SK-N-SH treated with all-trans-retinoic acid at 6 μM for 48 hours (cell line): ENCODE measurements around the gene HRAS.

Source experiments
- ATAC-seq: fragments of 200-7000 bp; cut with Tn5 transposase; 3 replicates; pipeline ENCODE4 v1.9.1; 2020; ENCODE audit warnings: mild to moderate bottlenecking, moderate library complexity
- ARNTL ChIP-seq: fragments of 450-650 bp; formaldehyde crosslinking; IDR thresholded peaks from 2 replicates; pipeline ENCODE4 v1.5.0; 2020; ENCODE audit warnings: low read depth, mild to moderate bottlenecking, moderate library complexity, borderline replicate concordance
- BACH2 ChIP-seq: fragments of 250-450 bp; sonication (Bioruptor Pico); IDR thresholded peaks from 2 replicates; pipeline ENCODE4 v1.9.0; 2021; ENCODE audit warnings: mild to moderate bottlenecking, borderline replicate concordance
- CSDC2 ChIP-seq: fragments of 250-450 bp; sonication (Bioruptor Pico); IDR thresholded peaks from 2 replicates; pipeline ENCODE4 v1.5.0; 2020; ENCODE audit warnings: mild to moderate bottlenecking, moderate library complexity
- CSRNP3 ChIP-seq: fragments of 250-450 bp; sonication (Bioruptor Pico); IDR thresholded peaks from 2 replicates; pipeline ENCODE4 v1.5.1; 2021; ENCODE audit warnings: mild to moderate bottlenecking, moderate library complexity
- ESRRG ChIP-seq: fragments of 250-450 bp; sonication (Bioruptor Pico); IDR thresholded peaks from 2 replicates; pipeline ENCODE4 v1.6.1; 2021; ENCODE audit warnings: mild to moderate bottlenecking
- GLIS3 ChIP-seq: fragments of 250-450 bp; sonication (Bioruptor Pico); IDR thresholded peaks from 2 replicates; pipeline ENCODE4 v1.5.0; 2020; ENCODE audit warnings: mild to moderate bottlenecking, moderate library complexity
- ISL1 ChIP-seq: fragments of 250-450 bp; sonication (Bioruptor Pico); IDR thresholded peaks from 2 replicates; pipeline ENCODE4 v2.1.2; 2022; ENCODE audit warnings: mild to moderate bottlenecking, moderate library complexity
- OSR1 ChIP-seq: fragments of 250-450 bp; sonication (Bioruptor Pico); IDR thresholded peaks from 2 replicates; pipeline ENCODE4 v1.8.0; 2022; ENCODE audit warnings: moderate library complexity, mild to moderate bottlenecking, inconsistent platforms
- PPARA ChIP-seq: fragments of 250-450 bp; sonication (Bioruptor Pico); IDR thresholded peaks from 2 replicates; pipeline ENCODE4 v1.5.0; 2020; ENCODE audit warnings: mild to moderate bottlenecking, borderline replicate concordance
- RARB ChIP-seq: fragments of 250-450 bp; sonication (Bioruptor Pico); IDR thresholded peaks from 2 replicates; pipeline ENCODE4 v1.8.0; 2021; ENCODE audit warnings: mild to moderate bottlenecking, moderate library complexity
- SNAI2 ChIP-seq: fragments of 250-450 bp; sonication (Bioruptor Pico); IDR thresholded peaks from 2 replicates; pipeline ENCODE4 v1.5.0; 2020; ENCODE audit warnings: mild to moderate bottlenecking, moderate library complexity
- TCF4 ChIP-seq: fragments of 250-450 bp; sonication (Bioruptor Pico); IDR thresholded peaks from 2 replicates; pipeline ENCODE4 v1.8.0; 2021; ENCODE audit warnings: mild to moderate bottlenecking, moderate library complexity, borderline replicate concordance
- TOX ChIP-seq: fragments of 250-450 bp; sonication (Bioruptor Pico); IDR thresholded peaks from 2 replicates; pipeline ENCODE4 v1.8.0; 2021; ENCODE audit warnings: mild to moderate bottlenecking, moderate library complexity, borderline replicate concordance
- TSHZ2 ChIP-seq: fragments of 250-450 bp; sonication (Bioruptor Pico); IDR thresholded peaks from 2 replicates; pipeline ENCODE4 v1.5.0; 2020; ENCODE audit warnings: mild to moderate bottlenecking, moderate library complexity
- ZC3H10 ChIP-seq: fragments of 250-450 bp; sonication (Bioruptor Pico); IDR thresholded peaks from 2 replicates; pipeline ENCODE4 v1.5.1; 2021; ENCODE audit warnings: mild to moderate bottlenecking, moderate library complexity
- ZFP30 ChIP-seq: fragments of 450-650 bp; formaldehyde crosslinking; IDR thresholded peaks from 2 replicates; pipeline ENCODE4 v1.5.0; 2022; ENCODE audit warnings: mild to moderate bottlenecking, moderate library complexity
- ZNF565 ChIP-seq: fragments of 450-650 bp; formaldehyde crosslinking; conservative IDR thresholded peaks from 2 replicates; pipeline ENCODE4 v1.5.0; 2020; ENCODE audit warnings: low read depth, mild to moderate bottlenecking, moderate library complexity
- ZNF70 ChIP-seq: fragments of 450-650 bp; formaldehyde crosslinking; IDR thresholded peaks from 2 replicates; pipeline ENCODE4 v1.5.0; 2020; ENCODE audit warnings: mild to moderate bottlenecking, moderate library complexity
- ZNF8 ChIP-seq: fragments of 450-650 bp; formaldehyde crosslinking; IDR thresholded peaks from 2 replicates; pipeline ENCODE4 v1.5.0; 2020; ENCODE audit warnings: mild to moderate bottlenecking, moderate library complexity

The HRAS gene

GRCh38 chr11:567011-567628, 31.7 kb upstream of the HRAS start:
- ATAC-seq: no peak
- no peak for TF ChIP-seq ISL1 (CRISPR knock-in tag)
- TF ChIP-seq ZNF565 (CRISPR knock-in tag): no peak
- TF ChIP-seq ESRRG (CRISPR knock-in tag): no peak
- TF ChIP-seq TOX (CRISPR knock-in tag): no peak
- TF ChIP-seq GLIS3 (CRISPR knock-in tag): no peak
- TF ChIP-seq TSHZ2: no peak
- TF ChIP-seq RARB (CRISPR knock-in tag): no peak
- TF ChIP-seq, all 23 proteins: peak for 0

DNA sequence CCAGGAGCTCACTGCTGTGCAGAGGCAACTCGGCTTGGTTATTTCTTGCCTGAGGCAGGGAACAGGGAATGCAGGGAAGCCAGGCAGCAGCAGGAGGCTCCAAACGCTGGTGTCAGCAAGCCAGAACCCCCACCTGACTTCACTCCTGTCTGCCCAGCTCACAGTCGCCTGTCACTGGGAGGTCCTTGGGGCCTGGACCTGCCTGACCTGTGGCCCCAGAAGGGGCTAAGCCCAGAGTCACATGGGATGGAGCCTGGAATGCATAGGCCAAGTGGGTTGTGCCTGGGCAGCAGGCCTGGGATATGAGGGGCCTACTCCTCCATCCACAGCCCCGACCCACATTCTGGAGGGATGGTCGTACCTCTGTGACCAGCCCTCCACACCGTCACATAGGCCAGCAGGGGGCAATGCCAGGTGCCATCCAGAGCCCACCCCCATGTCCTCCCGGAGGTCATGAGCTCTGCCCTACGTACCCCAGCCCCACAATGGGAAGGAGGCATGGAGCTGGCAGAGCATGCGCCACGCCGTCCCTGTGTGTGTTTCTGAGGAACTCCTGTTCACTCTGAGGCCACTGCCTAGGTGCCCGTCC, 30.6 kb upstream of the HRAS start:
- no peak for ATAC-seq

DNA sequence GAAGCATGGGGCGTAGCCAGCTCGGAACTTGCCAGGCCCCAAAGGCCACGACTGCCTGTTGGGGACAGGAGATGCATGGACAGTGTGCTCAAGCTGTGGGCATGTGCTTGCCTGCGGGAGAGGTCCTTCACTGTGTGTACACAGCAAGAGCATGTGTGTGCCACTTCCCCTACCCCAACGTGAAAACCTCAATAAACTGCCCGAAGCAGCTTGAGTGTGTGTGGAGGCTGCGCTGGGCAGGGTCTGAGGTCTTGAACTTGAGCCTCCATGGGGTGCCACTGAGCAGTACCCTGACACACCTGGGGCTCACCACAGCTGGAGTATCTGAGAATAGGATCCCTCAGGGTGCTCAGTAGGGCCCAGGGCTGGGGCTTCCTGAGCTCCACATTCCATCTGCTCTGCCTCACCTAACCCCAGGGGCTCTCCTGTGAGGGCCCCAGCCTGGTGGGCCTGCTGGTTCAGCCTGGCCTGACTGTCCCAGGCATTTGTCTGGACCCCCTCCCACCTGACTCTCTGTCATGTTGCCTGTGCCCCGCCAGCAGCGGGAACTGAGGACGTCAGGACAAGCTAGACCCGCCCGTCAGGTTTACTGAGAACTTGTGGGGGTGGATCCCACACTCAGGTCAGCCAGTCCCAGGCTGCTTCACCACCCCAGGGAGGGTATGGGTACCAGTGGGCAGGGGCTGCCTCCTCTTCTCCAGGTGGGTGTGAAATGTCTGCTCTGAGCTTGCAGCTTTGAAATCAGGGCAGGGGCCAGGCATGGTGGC, 28.6 kb upstream of the HRAS start:
- ATAC-seq: no peak
- TF ChIP-seq RARB (CRISPR knock-in tag) (no peak), ZFP30 (CRISPR knock-in tag) (no peak), ZC3H10 (CRISPR knock-in tag) (no peak), ZNF70 (no peak), BACH2 (CRISPR knock-in tag) (no peak), ZNF565 (CRISPR knock-in tag) (no peak), CSRNP3 (CRISPR knock-in tag) (no peak), ESRRG (CRISPR knock-in tag) (no peak), TCF4 (CRISPR knock-in tag) (no peak), TSHZ2 (no peak)

More for the DNA sequence above, 30.6 kb upstream of the HRAS start:
- TF ChIP-seq ZC3H10 (CRISPR knock-in tag): no peak
- no peak for TF ChIP-seq ESRRG (CRISPR knock-in tag)
- TF ChIP-seq TOX (CRISPR knock-in tag): no peak
- TF ChIP-seq BACH2 (CRISPR knock-in tag): no peak
- TF ChIP-seq OSR1 (CRISPR knock-in tag): no peak
- no peak for TF ChIP-seq ZNF8 (CRISPR knock-in tag)
- TF ChIP-seq PPARA (CRISPR knock-in tag): no peak
- no peak for TF ChIP-seq ZFP30 (CRISPR knock-in tag)
- TF ChIP-seq CSRNP3 (CRISPR knock-in tag): no peak
- no peak for TF ChIP-seq ARNTL (CRISPR knock-in tag)
- no peak for TF ChIP-seq TSHZ2
- no peak for TF ChIP-seq RARB (CRISPR knock-in tag)
- TF ChIP-seq ZNF70: no peak
- TF ChIP-seq TCF4 (CRISPR knock-in tag): no peak
- no peak for TF ChIP-seq GLIS3 (CRISPR knock-in tag)
- TF ChIP-seq CSDC2 (CRISPR knock-in tag): no peak
- TF ChIP-seq SNAI2: no peak
- no peak for TF ChIP-seq ZNF565 (CRISPR knock-in tag)
